Activated gamma-delta T cell (primary cell): ENCODE data around the gene ZNF79.

ENCODE experiments used
- DNase-seq: peaks from one replicate; lab custom pipeline; 2025; lab: John Stamatoyannopoulos, UW

The ZNF79 gene

DNA sequence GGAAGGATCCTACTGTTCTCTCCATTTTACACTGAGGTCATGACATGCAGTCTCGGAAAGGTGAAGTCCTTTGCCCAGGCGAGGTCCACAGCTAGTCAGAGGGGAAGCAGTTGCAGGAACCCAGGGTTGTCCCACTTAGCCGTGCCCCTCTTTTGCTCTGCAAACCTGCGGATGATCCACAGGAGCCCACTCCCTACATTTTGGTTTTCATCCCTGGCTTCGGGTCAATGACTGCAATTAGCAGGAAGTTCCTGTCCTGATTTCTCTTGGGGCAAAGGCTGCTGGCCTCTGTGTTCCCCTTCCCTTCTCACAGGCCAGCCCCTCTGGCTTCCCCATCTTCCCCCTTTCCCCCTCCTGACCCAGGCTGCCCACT, 25.9 kb upstream of the ZNF79 start:
- no peak for DNase-seq

GRCh38 chr9:127398715-127399400, 25.3 kb upstream of the ZNF79 start:
- DNase-seq = no peak

DNA sequence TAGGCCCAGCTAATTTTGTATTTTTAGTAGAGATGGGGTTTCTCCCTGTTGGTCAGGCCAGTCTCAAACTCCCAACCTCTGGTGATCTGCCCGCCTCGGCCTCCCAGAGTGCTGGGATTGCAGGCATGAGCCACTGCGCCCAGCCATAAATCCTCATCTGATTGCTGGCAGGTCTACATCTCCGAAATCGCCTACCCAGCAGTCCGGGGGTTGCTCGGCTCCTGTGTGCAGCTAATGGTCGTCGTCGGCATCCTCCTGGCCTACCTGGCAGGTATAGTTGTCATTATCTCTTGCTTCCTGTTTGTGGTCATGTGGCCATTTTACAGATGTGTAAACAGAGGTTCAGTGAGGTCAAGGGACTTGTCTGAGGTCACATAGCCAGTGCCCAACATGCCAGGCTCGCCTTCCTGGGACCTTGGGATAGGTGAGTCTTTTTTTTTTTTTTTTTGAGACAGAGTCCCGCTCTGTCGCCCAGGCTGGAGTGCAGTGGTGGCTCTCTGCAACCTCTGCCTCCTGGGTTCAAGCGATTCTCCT, 24.4 kb upstream of the ZNF79 start:
- no peak for DNase-seq

DNA sequence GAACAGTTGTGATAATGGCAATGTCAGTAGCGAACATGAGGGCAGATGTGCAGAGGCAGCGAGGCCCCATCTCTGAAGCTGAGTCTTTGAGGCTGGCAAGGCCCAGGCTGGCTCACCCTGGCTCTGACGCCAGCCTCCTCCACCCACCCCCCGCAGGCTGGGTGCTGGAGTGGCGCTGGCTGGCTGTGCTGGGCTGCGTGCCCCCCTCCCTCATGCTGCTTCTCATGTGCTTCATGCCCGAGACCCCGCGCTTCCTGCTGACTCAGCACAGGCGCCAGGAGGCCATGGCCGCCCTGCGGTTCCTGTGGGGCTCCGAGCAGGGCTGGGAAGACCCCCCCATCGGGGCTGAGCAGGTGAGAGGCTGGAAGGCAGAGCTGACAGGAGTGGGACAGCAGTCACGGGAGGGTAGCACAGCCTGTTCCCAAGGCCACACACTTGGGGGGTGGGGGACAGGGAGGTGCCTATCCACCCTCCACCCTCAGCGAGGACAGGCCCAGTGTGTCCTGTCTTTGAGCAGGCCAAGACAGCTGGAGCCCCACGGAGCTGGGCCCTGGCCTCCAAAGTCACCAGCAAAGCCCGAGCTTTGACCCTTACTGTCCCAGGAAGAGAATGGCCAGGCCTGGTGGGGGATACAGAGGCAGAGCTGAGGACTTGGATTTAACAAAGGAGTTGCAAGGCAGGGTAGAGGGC, 21.6 kb upstream of the ZNF79 start:
- no peak for DNase-seq

DNA sequence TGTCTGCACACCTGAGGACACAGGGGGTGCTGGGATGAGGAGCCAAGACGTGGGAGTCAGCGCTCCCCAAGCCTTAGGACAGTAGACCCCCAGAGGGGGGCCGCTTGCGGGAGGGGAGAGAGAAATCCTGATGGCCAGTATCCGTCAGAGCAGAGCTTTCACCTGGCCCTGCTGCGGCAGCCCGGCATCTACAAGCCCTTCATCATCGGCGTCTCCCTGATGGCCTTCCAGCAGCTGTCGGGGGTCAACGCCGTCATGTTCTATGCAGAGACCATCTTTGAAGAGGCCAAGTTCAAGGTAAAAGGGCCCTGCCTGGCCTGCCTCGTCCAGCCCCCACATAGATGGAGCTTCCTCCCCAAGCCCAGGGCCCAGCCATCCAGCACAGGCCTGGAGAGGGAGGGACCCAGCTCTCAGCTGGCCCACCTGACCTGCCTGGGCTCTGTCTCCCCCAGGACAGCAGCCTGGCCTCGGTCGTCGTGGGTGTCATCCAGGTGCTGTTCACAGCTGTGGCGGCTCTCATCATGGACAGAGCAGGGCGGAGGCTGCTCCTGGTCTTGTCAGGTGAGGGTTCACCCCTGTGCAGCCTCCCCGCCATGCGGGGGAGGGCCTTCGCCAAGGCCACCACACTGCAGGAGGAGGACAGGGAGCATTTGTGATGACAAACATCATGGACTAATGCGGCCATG, 20.5 kb upstream of the ZNF79 start:
- DNase-seq = no peak

DNA sequence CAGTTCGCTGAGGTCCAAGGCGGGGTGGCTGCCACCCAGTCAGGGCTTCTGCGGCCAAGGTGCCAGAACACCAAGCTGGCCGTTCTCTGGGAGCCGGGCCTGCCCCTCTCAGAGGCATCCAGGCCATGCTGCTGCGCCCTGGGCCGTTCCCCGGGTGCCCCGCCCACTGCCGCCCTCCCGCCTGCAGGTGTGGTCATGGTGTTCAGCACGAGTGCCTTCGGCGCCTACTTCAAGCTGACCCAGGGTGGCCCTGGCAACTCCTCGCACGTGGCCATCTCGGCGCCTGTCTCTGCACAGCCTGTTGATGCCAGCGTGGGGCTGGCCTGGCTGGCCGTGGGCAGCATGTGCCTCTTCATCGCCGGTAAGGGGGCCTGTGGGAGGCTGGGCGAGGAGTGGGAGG, 19.6 kb upstream of the ZNF79 start:
- DNase-seq = no peak

DNA sequence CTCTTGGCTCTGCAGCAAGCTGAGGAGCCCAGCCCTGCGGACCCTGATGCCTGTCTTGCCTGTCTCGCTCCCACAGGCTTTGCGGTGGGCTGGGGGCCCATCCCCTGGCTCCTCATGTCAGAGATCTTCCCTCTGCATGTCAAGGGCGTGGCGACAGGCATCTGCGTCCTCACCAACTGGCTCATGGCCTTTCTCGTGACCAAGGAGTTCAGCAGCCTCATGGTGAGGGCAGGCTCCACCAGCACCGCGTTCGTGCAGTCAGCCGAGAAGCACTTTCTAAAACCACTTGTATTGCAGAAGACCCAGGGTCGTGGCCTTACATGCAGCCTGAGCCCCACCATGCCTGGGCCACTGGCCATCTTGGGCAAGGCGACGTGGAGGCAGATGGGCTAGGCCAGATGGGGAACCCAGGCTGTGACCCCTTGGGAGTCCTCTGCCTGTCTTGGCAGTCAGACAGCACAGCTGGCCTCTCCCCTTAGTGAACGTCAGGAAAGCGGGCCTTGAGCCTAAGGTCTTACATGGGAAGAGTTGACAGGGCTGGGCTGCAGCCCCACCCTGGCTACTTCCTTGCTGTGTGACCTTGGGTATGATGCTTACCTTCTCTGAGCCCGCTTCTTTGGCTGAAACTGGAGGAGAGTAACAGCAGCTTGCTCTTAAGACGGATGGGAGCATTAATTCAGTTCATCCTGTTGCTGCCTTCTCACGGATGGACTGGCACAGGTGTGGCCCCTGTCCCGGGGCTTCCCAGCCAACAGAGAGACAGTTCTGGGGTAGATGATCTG, 18.6 kb upstream of the ZNF79 start:
- no peak for DNase-seq

GRCh38 chr9:127406799-127407491, 17.2 kb upstream of the ZNF79 start:
- DNase-seq = no peak

DNA sequence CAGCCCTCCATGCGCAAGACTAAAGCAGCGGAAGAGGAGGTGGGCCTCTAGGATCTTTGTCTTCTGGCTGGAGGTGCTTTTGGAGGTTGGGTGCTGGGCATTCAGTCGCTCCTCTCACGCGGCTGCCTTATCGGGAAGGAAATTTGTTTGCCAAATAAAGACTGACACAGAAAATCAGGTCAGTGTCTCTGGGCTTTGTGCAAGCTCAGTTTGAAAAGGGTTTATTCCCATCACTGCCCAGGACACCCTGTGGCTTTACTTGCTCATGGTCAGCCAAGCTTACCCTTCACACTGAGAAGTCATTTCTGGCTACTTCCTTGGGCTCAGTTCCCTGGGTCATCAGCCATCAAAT, 16.7 kb upstream of the ZNF79 start:
- DNase-seq = no peak

DNA sequence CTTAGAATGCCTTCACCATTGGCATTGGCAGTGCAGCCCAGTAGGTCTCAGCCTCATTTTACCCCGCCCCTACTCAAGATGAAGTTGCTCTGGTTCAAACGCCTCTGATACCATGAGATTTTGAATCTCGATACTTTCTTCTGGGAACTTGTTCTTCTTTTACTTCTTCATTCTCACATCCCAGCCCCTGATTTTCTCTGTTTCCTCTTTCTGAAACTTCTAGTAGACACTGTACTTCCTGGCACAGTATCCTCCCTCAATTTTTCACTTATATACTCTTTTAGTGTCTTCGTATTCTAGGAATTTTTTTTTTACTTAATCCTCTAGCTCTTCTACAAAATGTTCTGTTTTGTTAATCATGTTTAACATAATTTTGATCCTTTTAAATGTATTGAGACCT, 13.1 kb upstream of the ZNF79 start:
- DNase-seq = no peak

DNA sequence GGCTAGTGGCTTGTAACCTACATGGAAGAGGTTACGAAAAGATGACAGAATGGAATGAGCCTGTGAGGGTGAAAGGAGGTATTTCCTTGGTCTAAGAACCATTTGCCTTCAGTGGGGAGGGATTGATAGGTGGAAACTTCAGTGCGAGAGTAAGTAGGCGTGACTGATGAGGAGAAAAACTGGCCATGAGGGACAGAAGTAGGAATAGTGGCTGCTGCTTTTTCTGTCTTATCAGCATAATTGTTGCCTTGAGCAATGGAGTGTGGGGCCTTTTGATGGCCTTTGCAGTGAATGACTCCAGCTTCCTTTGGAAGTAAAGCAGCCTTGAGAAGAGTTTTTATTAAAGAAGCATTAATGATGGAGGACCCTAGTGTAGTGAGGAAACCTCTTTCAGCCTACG, 9.0 kb upstream of the ZNF79 start:
- DNase-seq = no peak

- no peak for DNase-seq
Observed at GRCh38 chr9:127415657-127416056, 8.5 kb upstream of the ZNF79 start.

DNA sequence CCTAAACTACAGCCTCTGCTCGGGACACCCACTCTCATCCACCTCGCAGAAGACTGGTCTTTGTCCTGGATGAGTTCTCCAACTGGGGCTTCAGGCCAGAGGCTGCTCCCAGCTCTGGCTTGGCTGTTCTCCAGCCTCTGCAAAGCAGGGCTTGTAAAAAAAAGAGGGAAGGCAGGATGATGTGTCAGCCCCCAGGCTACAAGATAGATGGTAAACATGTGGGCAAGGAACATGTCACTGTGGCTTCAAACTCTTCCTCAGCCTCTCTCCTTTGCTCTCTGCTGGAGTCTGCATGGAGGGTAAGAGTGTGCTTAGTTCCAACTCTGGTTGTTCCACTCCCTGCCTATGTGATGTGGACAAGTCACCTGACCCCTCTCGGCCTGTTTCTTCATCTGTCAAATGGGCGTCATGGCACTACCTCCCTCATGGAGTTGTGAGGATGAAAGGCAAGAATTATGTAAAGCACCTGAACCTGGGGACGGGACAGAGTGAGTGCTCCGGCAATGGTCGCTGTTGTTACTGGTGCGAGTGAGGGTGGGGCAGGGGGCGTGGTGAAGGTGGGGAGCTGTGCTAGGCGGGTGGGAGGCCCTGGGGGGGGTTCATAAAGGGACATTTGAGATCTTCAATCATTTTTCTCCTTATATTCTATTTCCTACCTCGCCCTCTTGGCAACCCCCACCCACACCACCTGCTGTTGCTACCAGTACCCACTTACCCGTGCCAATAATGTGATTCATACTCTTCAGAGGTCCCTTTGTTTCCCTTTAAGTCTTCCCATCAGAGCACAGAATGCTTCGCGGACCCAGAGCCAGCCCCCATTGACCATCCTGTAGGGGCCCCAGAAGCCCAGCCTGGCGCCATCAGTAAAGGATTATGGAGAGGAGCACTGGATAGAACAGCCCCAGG, 6.8 kb upstream of the ZNF79 start:
- no peak for DNase-seq

DNA sequence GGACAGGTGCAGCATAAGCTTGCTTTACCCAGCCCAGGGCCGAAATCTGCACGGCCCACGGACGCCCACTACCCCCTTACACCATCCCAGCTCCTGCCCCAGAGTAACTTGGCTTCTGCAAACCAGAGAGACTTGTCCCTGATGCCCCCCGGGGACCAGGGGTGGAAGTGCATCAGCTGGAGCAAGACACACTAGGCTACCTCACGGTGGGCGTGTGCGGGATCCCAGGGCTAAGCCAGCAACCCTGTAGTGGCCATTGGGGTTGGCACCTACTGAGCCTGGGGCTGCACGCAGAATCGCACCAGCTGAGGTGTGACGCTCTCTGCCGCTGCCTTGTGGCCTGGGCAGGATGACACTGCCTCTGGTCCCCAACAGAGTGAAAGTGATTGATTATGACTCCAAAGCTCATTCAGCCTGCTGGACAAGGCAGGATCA, 6.1 kb upstream of the ZNF79 start:
- DNase-seq = no peak

GRCh38 chr9:127419348-127419747, 4.8 kb upstream of the ZNF79 start:
- DNase-seq = no peak

DNA sequence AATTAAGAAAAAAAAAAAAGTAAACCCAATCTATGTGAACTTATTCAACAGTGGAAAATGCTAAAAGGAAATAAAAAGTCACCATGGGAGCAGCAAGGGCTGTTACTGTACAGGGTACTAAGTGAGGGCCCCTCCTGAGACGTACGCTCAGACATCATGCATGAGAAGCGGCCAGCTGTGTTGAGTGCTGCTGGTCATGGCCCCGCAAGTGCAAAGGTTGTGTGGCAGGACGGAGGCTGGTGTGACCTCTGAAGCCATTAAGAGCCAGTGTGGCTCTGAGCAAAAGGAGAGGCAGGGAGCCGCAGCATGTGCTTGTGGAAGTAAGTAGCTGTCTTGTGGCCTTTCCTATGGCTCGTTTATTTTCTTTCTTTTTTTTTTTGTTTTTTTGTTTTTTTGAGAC, 3.1 kb upstream of the ZNF79 start:
- no peak for DNase-seq

DNA sequence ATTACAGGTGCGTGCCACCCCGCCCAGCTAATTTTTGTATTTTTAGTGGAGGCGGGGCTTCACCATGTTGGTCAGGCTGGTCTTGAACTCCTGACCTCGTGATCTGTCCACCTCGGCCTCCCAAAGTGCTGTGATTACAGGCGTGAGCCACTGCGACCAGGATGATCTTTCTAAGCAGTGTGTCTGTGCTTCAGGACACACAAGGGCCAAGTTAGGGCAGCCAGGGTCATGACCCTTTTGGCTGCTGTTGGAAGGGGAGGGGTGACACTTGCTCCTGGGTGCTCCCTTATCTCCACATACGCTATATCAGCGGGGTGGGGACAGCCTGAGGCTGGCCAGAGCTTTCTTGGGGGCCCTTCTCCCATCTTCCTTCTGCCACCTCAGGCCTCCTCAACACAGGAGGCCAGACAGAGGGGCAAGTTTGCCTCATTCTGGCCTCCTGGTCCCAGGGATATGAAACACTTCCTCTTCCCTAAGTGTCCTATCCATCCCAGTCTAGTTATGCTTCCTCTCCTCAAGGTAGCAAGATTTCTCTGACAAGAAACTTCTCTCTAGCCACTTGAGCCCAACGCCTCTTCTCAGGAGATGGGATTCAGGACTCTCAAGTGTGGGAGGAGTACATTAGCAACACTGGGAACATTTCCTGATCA, 1.9 kb upstream of the ZNF79 start:
- no peak for DNase-seq

DNA sequence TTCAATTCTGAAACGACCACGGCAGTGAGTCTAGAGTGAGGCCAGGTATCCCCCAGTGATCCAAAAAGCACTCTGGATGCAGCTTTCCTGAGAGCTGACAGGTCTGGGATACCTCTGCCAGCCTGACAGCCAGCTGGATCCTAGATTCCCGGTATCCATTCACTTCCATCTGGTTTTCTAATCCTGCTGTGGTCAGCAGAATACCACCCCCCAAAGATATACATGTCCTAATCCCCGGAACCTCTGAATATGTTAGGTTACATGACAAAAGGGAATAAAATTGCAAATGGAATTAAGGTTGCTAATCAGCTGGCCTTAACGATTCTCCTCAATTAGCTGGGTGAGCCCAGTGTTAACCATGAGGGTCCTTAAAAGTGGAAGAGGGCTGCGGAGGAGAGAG, 1.4 kb upstream of the ZNF79 start:
- DNase-seq = no peak

DNA sequence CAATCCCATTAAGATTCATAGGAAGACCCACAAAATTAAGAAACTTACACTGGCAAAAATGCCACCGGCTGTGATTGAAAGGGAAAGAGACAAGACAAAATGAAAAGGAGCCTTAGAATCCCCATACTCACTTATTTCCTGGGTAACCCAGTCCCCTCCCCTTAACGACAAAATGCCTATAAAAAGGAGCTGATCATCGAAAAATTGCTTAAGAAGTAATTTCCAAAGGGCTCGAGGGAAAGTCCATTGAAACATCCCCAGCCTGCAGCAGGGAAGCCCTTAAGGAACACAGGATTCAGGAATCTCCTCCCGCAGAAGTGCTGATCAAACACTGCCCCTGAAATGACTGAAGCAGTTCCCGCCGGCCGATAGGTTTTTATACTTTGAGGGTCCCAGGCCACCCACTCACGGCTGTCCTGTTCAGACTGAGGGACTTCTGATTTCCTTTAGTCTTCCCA, 677 bp upstream of the ZNF79 start:
- no peak for DNase-seq

- DNase-seq = no peak
Observed at GRCh38 chr9:127424676-127424999, 456 bp downstream of the ZNF79 start.
